GM18907 (cell line): ENCODE results near the gene SLC5A2.
A peak's percentile ranks its signal among the peaks of the same experiment; 100 is the strongest.
"Not testable (repeated sequence)": the region's sequence is repeated elsewhere in the genome, so short reads cannot be mapped to it uniquely, and the experiment has no call there.

ENCODE experiments used
- ATAC-seq: cut with Tn5 transposase; IDR thresholded peaks from one replicate; pipeline ENCODE4 v1.9.1; 2021; ENCODE audit warnings: mild to moderate bottlenecking, moderate library complexity; ENCODE audit not compliant: unreplicated experiment

SLC5A2 gene

GRCh38 chr16:31483081-31483480, at the start of gene SLC5A2:
SLC5A2 (plus strand) TSS chr16:31483123; CDS start chr16:31483137, 14 bp downstream.
- no peak for ATAC-seq

GRCh38 chr16:31435341-31436220, 47.3 kb upstream of the SLC5A2 start:
- no peak for ATAC-seq

- ATAC-seq, result no peak
Observed at GRCh38 chr16:31436221-31437045, 46.5 kb upstream of the SLC5A2 start.

GRCh38 chr16:31438414-31438813, 44.5 kb upstream of the SLC5A2 start:
- no peak for ATAC-seq

GRCh38 chr16:31439023-31439422, 43.9 kb upstream of the SLC5A2 start:
- not testable (repeated sequence) for ATAC-seq

- no peak for ATAC-seq
Observed at GRCh38 chr16:31439519-31439918, 43.4 kb upstream of the SLC5A2 start.

- no peak for ATAC-seq
Observed at GRCh38 chr16:31440516-31441184, 42.3 kb upstream of the SLC5A2 start.

- no peak for ATAC-seq
Observed at GRCh38 chr16:31441956-31442355, 41.0 kb upstream of the SLC5A2 start.

- ATAC-seq, result not testable (repeated sequence)
Observed at GRCh38 chr16:31445931-31446330, 37.0 kb upstream of the SLC5A2 start.

- no peak for ATAC-seq
Observed at GRCh38 chr16:31451201-31451600, 31.7 kb upstream of the SLC5A2 start.

- ATAC-seq, result peak; percentile 59
Observed at GRCh38 chr16:31451681-31452351, 31.1 kb upstream of the SLC5A2 start.

GRCh38 chr16:31452631-31453106, 30.3 kb upstream of the SLC5A2 start:
- no peak for ATAC-seq

GRCh38 chr16:31453255-31454204, 29.4 kb upstream of the SLC5A2 start:
- ATAC-seq, result no peak

- no peak for ATAC-seq
Observed at GRCh38 chr16:31455601-31456314, 27.2 kb upstream of the SLC5A2 start.

- ATAC-seq, result no peak
Observed at GRCh38 chr16:31456988-31457360, 25.9 kb upstream of the SLC5A2 start.

GRCh38 chr16:31458073-31458843, 24.7 kb upstream of the SLC5A2 start:
- peak; percentile 18 for ATAC-seq

GRCh38 chr16:31458844-31459686, 23.9 kb upstream of the SLC5A2 start, which contains the start of gene ARMC5:
ARMC5 (plus strand) TSS chr16:31459501; CDS start chr16:31459525, 24 bp downstream.
- ATAC-seq, result peak; percentile 82
